Muscle of back (tissue), 11 donors: ENCODE measurements around the gene SRGAP2. TPM values are rescaled to one million over a fixed set of nuclear protein-coding genes. Genes with fewer than 3 reads are reported as not detected.
"Not testable (repeated sequence)": the region's sequence is repeated elsewhere in the genome, so short reads cannot be mapped to it uniquely, and the experiment has no call there.

Experiments
- DNase-seq, 3 donors: peaks; one replicate each; pipeline versions ENCODE4 v3.0.0 to v3.0.0-alpha.2; 2013
- polyA plus RNA-seq, 10 donors: library from polyadenylated mRNA; unstranded; fragments of 120-200 nt; gene quantifications; one replicate each; pipeline ENCODE4 v1.2.1, GENCODE V29; 2013; ENCODE audit not compliant: insufficient read length in 10 of 10

Gene SRGAP2
- polyA plus RNA-seq, 10 donors: 54.3 to 86.2 (median 66.8) TPM

- not testable (repeated sequence) for DNase-seq
Measured at GRCh38 chr1:206245479-206245878, 42.1 kb downstream of the SRGAP2 start.

- DNase-seq: not testable (repeated sequence)
Measured at GRCh38 chr1:206246129-206246886, 43.0 kb downstream of the SRGAP2 start.

DNA sequence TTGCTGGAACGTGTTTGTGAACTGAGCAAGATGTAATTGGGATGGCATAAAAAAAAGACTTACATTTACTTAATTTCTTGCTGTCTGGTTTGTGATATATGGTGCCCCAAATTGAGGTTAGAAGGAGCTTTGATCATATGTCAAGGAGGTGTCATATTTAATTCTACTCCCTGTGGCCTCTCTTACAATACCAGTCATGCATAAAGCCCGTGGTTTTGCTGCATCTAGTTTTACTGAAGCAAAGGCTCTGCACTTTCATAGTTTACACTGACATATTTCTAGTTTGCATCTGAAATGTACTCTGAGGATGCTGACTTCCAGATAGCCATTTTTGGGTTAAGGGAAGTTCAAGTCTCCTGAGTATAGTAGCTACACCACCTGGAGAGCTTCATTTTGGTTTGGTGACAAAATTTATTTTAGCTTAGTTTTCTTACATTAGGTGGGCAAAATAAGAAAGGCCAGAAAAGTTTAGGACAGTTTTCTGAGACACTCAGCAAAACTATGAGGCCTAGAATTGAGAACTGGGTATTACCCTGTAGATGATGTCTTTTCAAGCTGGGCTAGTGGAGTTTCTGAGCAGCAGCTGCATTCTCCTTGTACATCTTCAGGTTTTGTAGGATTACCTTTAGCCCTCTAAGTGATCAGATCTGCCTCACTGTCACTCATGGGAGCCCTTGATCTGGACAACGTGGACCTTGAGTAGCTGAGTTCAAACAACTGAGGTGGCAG lies 47.8 kb downstream of the SRGAP2 start:
- not testable (repeated sequence) for DNase-seq

DNA sequence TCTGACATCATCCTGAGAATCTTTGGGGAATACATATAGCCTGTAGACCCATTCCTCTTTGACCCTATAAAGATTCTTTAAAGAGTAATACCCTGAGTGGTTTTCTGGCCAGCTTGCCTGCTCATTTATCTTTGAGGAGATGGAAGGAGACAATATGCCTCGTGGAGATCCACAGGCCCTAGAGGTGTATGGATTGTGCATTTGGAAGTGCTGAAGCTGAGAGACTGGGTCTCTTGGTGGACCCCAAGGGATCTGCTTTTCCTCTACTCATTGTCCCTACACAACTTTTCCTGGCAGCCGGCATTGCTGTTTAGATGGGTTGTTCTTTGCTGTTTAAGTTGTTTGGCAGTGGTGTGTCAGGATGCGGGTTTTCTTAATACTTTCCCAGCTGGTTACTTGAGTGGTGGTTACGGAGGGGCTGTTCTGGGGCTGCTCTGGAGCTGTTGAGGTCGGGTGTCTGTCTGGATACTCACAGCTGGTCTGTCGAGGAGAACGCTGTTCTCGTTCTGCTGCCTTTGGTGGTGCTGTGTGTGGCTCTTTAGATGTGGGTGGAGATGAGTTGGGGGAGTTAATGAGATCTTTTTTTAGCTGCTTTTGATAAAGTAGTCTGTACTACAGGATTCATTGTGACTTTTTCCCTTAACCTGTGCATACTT lies 49.5 kb downstream of the SRGAP2 start:
- DNase-seq: peak in 2 of 3 donors; percentile 3 to 42

Other genes starting within 250 kb of the SRGAP2 start
- gene RAB7B, start 200.1 kb upstream of the SRGAP2 start, polyA plus RNA-seq: 10 to 100 TPM in 4 of 10 donors, 1 to 10 TPM in 6; 7.9 to 16.2 (median 9.2) TPM
- 1 to 10 TPM in 1 of 10 donors, under 1 TPM in 9; 0.09 to 1.2 (median 0.33) TPM for gene CTSE, start 179.6 kb upstream of the SRGAP2 start, polyA plus RNA-seq
- gene RHEX, start 150.4 kb upstream of the SRGAP2 start, polyA plus RNA-seq: 1 to 10 TPM in 3 of 10 donors, under 1 TPM in 7; 0.22 to 1.3 (median 0.75) TPM
- under 1 TPM; 0.13 to 0.63 (median 0.44) TPM for gene AVPR1B, start 86.2 kb upstream of the SRGAP2 start, polyA plus RNA-seq
- gene FAM72A, start 702 bp upstream of the SRGAP2 start, polyA plus RNA-seq: 1 to 10 TPM; 3.1 to 6.5 (median 4.7) TPM